Superior temporal gyrus (tissue), 1 donor: ENCODE measurements around the gene DBNDD1.

Experiments
- DNase-seq: peaks from one replicate; pipeline ENCODE4 v3.0.0-alpha.2; 2016; ENCODE audit errors: extremely low spot score

The DBNDD1 gene

DNA sequence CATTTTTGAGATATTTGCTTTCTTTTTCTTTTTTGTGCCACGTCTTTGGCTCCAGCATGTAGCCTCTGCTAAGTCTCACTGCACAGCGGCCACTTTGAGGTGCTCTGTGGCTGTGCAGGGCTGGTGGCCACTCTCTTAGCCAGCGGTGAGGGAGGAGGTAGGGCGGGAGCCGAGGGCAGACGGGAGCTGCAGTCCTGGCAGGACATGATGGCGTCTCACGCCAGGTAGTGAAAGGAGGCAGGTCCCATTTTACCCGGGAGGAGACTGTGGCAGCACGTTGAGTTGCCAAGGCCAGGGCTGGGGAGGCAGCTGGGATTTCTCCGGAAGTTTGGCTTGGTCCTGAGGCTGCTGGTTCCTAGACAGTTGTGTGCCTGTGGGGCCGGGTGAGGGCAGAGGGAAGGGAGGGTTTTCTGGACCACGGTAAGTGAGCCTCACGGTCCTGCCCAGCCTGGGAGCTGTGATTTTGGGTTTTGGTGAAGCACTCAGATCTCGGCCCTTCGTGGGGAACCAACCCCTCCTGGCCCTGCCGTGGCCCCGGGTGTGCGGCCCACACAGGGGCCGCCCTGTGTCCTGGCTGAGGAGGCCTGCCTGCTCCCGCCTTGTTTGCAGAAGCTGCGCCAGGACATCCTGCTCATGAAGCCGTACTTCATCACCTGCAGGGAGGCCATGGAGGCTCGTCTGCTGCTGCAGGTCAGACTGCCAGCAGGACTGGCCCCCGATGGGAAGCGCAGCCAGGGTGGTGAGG is 56.3 kb downstream of the DBNDD1 start:
- DNase-seq = no peak

DNA sequence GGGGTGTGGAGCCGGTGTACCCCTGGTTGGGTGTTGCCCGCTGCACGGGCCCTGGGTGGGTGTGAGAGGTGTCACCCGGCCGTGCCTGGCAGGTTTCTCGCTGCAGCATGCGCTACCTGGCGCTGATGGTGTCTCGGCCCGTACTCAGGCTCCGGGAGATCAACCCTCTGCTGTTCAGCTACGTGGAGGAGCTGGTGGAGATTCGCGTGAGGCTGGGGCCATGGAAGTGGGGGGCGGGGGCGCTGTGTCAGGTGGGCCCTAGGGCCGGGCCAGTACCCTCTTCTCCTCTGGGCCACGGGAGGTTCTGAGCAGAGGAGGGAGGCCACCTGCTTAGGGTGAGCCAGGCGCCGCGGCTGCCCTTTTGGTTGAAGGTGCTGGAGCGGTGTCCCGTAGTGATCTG is 57.3 kb downstream of the DBNDD1 start:
- no peak for DNase-seq

DNA sequence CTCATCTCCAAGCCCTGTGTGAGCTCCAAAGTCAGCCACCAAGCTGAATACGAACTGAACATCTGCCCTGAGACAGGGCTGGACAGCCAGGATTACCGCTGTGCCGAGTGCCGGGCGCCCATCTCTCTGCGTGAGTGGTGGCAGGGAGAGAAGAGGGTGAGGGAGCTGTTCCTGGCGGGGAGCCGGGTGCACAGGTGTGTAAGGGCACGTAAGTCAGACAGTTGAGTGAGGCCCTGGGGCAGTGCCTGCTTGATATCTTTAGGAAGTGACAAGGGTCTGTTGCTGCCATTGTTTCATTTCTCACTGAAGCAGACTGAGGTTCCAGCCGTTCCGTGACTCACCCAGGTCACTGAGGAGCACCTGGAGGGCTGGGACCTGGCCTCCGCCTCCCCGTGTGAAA is 58.3 kb downstream of the DBNDD1 start:
- no peak for DNase-seq

GRCh38 chr16:89958596-89958995 is 60.7 kb downstream of the DBNDD1 start:
- no peak for DNase-seq

GRCh38 chr16:89958068-89958467 is 61.2 kb downstream of the DBNDD1 start:
- DNase-seq = no peak

- no peak for DNase-seq
Measured at GRCh38 chr16:89957216-89957785, 62.0 kb downstream of the DBNDD1 start.

- no peak for DNase-seq
Measured at GRCh38 chr16:89956505-89957215, 62.6 kb downstream of the DBNDD1 start.

DNA sequence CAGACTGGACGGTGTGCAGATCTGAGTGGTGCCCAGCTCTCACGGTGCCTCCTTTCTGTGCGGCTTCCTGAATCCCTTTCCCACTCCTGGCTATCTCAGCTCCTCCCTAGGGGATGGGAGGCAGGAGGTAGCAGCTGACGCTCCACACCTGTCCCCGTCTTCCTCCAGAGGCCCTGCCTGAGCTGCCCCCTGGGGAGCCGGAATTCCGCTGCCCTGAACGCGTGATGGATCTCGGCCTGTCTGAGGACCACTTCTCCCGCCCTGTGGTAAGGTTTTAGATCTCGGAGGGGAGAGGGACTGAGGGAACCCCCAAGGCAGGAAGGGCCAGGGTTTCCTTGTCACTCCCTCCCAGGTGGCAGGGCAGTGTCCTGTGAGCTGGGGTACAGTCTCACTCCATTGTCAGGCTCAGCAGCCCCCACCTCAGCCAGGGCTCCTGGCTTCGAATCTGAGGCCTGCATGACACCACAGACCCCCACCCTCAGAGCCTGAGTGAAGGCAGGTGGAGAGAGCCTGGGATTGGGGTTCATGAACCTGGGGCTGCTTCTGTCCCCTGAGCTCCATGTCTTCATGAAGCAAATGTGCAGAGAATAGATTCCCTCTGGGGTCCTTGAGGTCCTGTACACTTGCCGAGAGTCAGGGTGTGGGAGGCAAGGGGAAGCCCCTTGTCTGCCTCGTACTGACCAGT is 64.1 kb downstream of the DBNDD1 start:
- DNase-seq = no peak
